ENCODE results near the gene TRAPPC12.

Gene TRAPPC12

GRCh38 chr2:3457524-3458395 lies 78.3 kb downstream of the TRAPPC12 start:
- no peak for DNase-seq

GRCh38 chr2:3458396-3459184 lies 79.1 kb downstream of the TRAPPC12 start:
- DNase-seq: no peak

GRCh38 chr2:3459185-3460015 lies 79.9 kb downstream of the TRAPPC12 start:
- DNase-seq: no peak

- DNase-seq: no peak
These were observed 80.7 kb downstream of the TRAPPC12 start for GRCh38 chr2:3460156-3460555.

GRCh38 chr2:3460831-3461800 lies 81.6 kb downstream of the TRAPPC12 start:
- no peak for DNase-seq

GRCh38 chr2:3461801-3462492 lies 82.5 kb downstream of the TRAPPC12 start:
- no peak for DNase-seq

GRCh38 chr2:3462493-3463104 lies 83.1 kb downstream of the TRAPPC12 start:
- no peak for DNase-seq

GRCh38 chr2:3463186-3463835 lies 83.8 kb downstream of the TRAPPC12 start:
- DNase-seq: no peak

- DNase-seq: no peak
These were observed 84.5 kb downstream of the TRAPPC12 start for GRCh38 chr2:3463944-3464343.

- DNase-seq: no peak
These were observed 85.0 kb downstream of the TRAPPC12 start for GRCh38 chr2:3464401-3465005.

GRCh38 chr2:3465328-3465727 lies 85.8 kb downstream of the TRAPPC12 start:
- no peak for DNase-seq

- DNase-seq: peak; percentile 6
These were observed 86.5 kb downstream of the TRAPPC12 start for GRCh38 chr2:3465844-3466481.

- DNase-seq: no peak
These were observed 87.0 kb downstream of the TRAPPC12 start for GRCh38 chr2:3466482-3466863.

GRCh38 chr2:3466966-3467365 lies 87.5 kb downstream of the TRAPPC12 start:
- DNase-seq: no peak

- no peak for DNase-seq
These were observed 88.2 kb downstream of the TRAPPC12 start for GRCh38 chr2:3467654-3468053.

- DNase-seq: no peak
These were observed 88.9 kb downstream of the TRAPPC12 start for GRCh38 chr2:3468296-3468988.

GRCh38 chr2:3469486-3469885 lies 90.0 kb downstream of the TRAPPC12 start:
- no peak for DNase-seq

GRCh38 chr2:3470166-3470651 lies 90.7 kb downstream of the TRAPPC12 start:
- no peak for DNase-seq

All from T1000 (cell line).